ENCODE results near the gene RPL31.

RPL31 gene

GRCh38 chr2:100962366-100963025 is 39.6 kb upstream of the RPL31 start:
- Histone ChIP-seq H2AFZ (no peak overlapping the region), H3K27me3 (ENCODE audit: control insufficient read depth, insufficient read depth, low read length) (no peaks in the 10 kb centered on the region), H3K9me3 (ENCODE audit: control insufficient read depth, low read length) (no peaks in the 10 kb centered on the region), H3K27ac (no peak overlapping the region), H3K4me1 (no peaks in the 10 kb centered on the region), H3K4me2 (ENCODE audit: low read length) (no peak overlapping the region), H3K9ac (no peak overlapping the region), H3K36me3 (ENCODE audit: control insufficient read depth, insufficient read depth, low read length) (no peaks in the 10 kb centered on the region), H3K79me2 (no peaks in the 10 kb centered on the region), H3K4me3 (ENCODE audit: low read depth, low read length) (no peak overlapping the region)
- no peak for TF ChIP-seq CTCF (IDR thresholded peaks at IDR 0.05)

GRCh38 chr2:100963026-100963375 is 39.1 kb upstream of the RPL31 start:
- H3K27me3 ChIP-seq (ENCODE audit: control insufficient read depth, insufficient read depth, low read length): no peaks in the 10 kb centered on the region
- no peaks in the 10 kb centered on the region for H3K9me3 ChIP-seq (ENCODE audit: control insufficient read depth, low read length)
- H3K9ac ChIP-seq: no peak overlapping the region
- TF ChIP-seq CTCF (IDR thresholded peaks at IDR 0.05): no peak
- H3K4me1 ChIP-seq: no peaks in the 10 kb centered on the region
- no peaks in the 10 kb centered on the region for H3K79me2 ChIP-seq
- H3K4me2 ChIP-seq (ENCODE audit: low read length): no peak overlapping the region
- H3K36me3 ChIP-seq (ENCODE audit: control insufficient read depth, insufficient read depth, low read length): no peaks in the 10 kb centered on the region
- no peak overlapping the region for H3K27ac ChIP-seq
- H2AFZ ChIP-seq: no peak overlapping the region
- H3K4me3 ChIP-seq (ENCODE audit: low read depth, low read length): no peak overlapping the region

GRCh38 chr2:100964222-100964621 is 37.9 kb upstream of the RPL31 start:
- Histone ChIP-seq H3K9me3 (ENCODE audit: control insufficient read depth, low read length) (no peaks in the 10 kb centered on the region), H3K4me1 (no peaks in the 10 kb centered on the region), H2AFZ (no peak overlapping the region), H3K27me3 (ENCODE audit: control insufficient read depth, insufficient read depth, low read length) (no peaks in the 10 kb centered on the region), H3K27ac (no peak overlapping the region), H3K4me2 (ENCODE audit: low read length) (no peak overlapping the region), H3K36me3 (ENCODE audit: control insufficient read depth, insufficient read depth, low read length) (no peaks in the 10 kb centered on the region), H3K79me2 (no peaks in the 10 kb centered on the region), H3K4me3 (ENCODE audit: low read depth, low read length) (no peak overlapping the region), H3K9ac (no peak overlapping the region)
- TF ChIP-seq CTCF (IDR thresholded peaks at IDR 0.05): no peak

- H3K79me2 ChIP-seq: no peaks in the 10 kb centered on the region
- H3K9me3 ChIP-seq (ENCODE audit: control insufficient read depth, low read length): no peaks in the 10 kb centered on the region
- no peak overlapping the region for H3K27ac ChIP-seq
- no peaks in the 10 kb centered on the region for H3K27me3 ChIP-seq (ENCODE audit: control insufficient read depth, insufficient read depth, low read length)
- H3K4me3 ChIP-seq (ENCODE audit: low read depth, low read length): no peak overlapping the region
- H3K9ac ChIP-seq: no peak overlapping the region
- no peak for TF ChIP-seq CTCF (IDR thresholded peaks at IDR 0.05)
- H3K4me1 ChIP-seq: no peaks in the 10 kb centered on the region
- H3K36me3 ChIP-seq (ENCODE audit: control insufficient read depth, insufficient read depth, low read length): no peaks in the 10 kb centered on the region
- H2AFZ ChIP-seq: no peak overlapping the region
- H3K4me2 ChIP-seq (ENCODE audit: low read length): no peak overlapping the region
Measured at GRCh38 chr2:100964681-100965169, 37.4 kb upstream of the RPL31 start.

GRCh38 chr2:100965596-100965995 is 36.5 kb upstream of the RPL31 start:
- Histone ChIP-seq H3K27me3 (ENCODE audit: control insufficient read depth, insufficient read depth, low read length) (no peaks in the 10 kb centered on the region), H3K27ac (no peak overlapping the region), H3K9ac (no peak overlapping the region), H3K79me2 (no peaks in the 10 kb centered on the region), H3K9me3 (ENCODE audit: control insufficient read depth, low read length) (no peaks in the 10 kb centered on the region), H3K36me3 (ENCODE audit: control insufficient read depth, insufficient read depth, low read length) (no peaks in the 10 kb centered on the region), H2AFZ (no peak overlapping the region), H3K4me1 (no peaks in the 10 kb centered on the region), H3K4me3 (ENCODE audit: low read depth, low read length) (no peak overlapping the region), H3K4me2 (ENCODE audit: low read length) (no peak overlapping the region)
- no peak for TF ChIP-seq CTCF (IDR thresholded peaks at IDR 0.05)
